Panc1 (cell line): ENCODE measurements around the gene FGGY. TPM values are rescaled to one million over a fixed set of nuclear protein-coding genes. Genes with fewer than 3 reads are reported as not detected.

Source experiments
- ATAC-seq: fragments of 200-7000 bp; cut with Tn5 transposase; 2 replicates; pipeline ENCODE4 v1.9.1; 2020; ENCODE audit warnings: mild to moderate bottlenecking, moderate library complexity
- BruUV-seq: library from RNA; stranded (reverse); fragments of 400-500 nt; replicated peaks from 2 replicates; lab custom pipeline; 2021; lab: Mats Ljungman, UMichigan
- CTCF ChIA-PET: fragments of 300-600 bp; sonication (Branson Sonifier 250); formaldehyde crosslinking; loops from one replicate; lab custom pipeline; 2022; ENCODE audit warnings: antibody characterized with exemption; lab: Charles Lee
- POLR2A ChIA-PET: fragments of 300-600 bp; sonication (Branson Sonifier 250); formaldehyde crosslinking; loops from one replicate; lab custom pipeline; 2022; ENCODE audit warnings: antibody characterized with exemption; lab: Charles Lee
- DNase-seq: peaks from one replicate; pipeline ENCODE4 v3.0.0-alpha.2; 2010; ENCODE audit warnings: low read depth, low spot score
- H3K27ac ChIP-seq: 2 replicates; pipeline ENCODE4 v1.5.1; 2011; ENCODE audit warnings: mild to moderate bottlenecking, low read length, inconsistent platforms
- H3K27me3 ChIP-seq: fragments of 200-500 bp; sonication (Bioruptor generic); 2 replicates; pipeline ENCODE4 v1.6.0; 2014; ENCODE audit warnings: low read length, inconsistent platforms; ENCODE audit not compliant: control insufficient read depth, insufficient read depth
- H3K36me3 ChIP-seq: fragments of 200-500 bp; sonication (Bioruptor generic); 2 replicates; pipeline ENCODE4 v1.5.1; 2014; ENCODE audit warnings: inconsistent platforms, mild to moderate bottlenecking, low read length, moderate library complexity; ENCODE audit not compliant: control insufficient read depth, insufficient read depth
- H3K4me1 ChIP-seq: 2 replicates; pipeline ENCODE4 v1.5.1; 2011; ENCODE audit warnings: inconsistent platforms, mild to moderate bottlenecking, low read length, moderate library complexity; ENCODE audit not compliant: control insufficient read depth, insufficient read depth
- H3K4me3 ChIP-seq, 2 experiments: 2 replicates each; pipeline ENCODE4 v1.5.1; 2011 to 2012; ENCODE audit warnings: low read depth in 2 of 2, low read length in 2 of 2, mild to moderate bottlenecking in 2 of 2, inconsistent platforms in 1 of 2, moderate library complexity in 1 of 2
- H3K9me3 ChIP-seq: fragments of 200-500 bp; sonication (Bioruptor generic); 2 replicates; pipeline ENCODE4 v1.5.1; 2014; ENCODE audit warnings: low read depth, mild to moderate bottlenecking, inconsistent platforms, low read length, moderate library complexity; ENCODE audit not compliant: control insufficient read depth, insufficient read depth
- POLR2AphosphoS5 ChIP-seq: IDR thresholded peaks from 2 replicates; pipeline ENCODE4 v1.6.1; 2012; ENCODE audit warnings: mild to moderate bottlenecking, low read depth, low read length, moderate library complexity
- SIN3A ChIP-seq: IDR thresholded peaks from 2 replicates; pipeline ENCODE4 v1.6.1; 2012; ENCODE audit warnings: low read depth, mild to moderate bottlenecking, low read length, moderate library complexity, borderline replicate concordance; ENCODE audit not compliant: insufficient read depth
- TCF7L2 ChIP-seq: IDR thresholded peaks from 2 replicates; pipeline ENCODE4 v1.6.1; 2011; ENCODE audit warnings: mild to moderate bottlenecking, low read depth, low read length, inconsistent platforms
- in situ Hi-C: cut with HindIII; loops from 2 replicates; pipeline ENCODE4 v1.10.0; 2016; ENCODE audit warnings: low sequenced_read_pairs, low pct_unique_long_range_greater_than_20kb
- intact Hi-C: fragments of 100-400 bp; cut with micrococcal nuclease; formaldehyde crosslinking; loops from one replicate; pipeline ENCODE4 v1.10.0; 2022; ENCODE audit not compliant: unreplicated experiment
- total RNA-seq: library from RNA; stranded (reverse); gene quantifications from one replicate; pipeline ENCODE4 v1.2.1, GENCODE V29; 2021; ENCODE audit not compliant: unreplicated experiment
- TF ChIP-seq, protein P1 (sequence below), 2 experiments: IDR thresholded peaks; 2 replicates each; pipeline ENCODE4 v1.6.1; 2011 to 2012; ENCODE audit warnings: low read depth in 2 of 2, control low read depth in 1 of 2, low read length in 1 of 2, mild to moderate bottlenecking in 1 of 2, moderate library complexity in 1 of 2; ENCODE audit not compliant: insufficient read depth in 1 of 2
- TF ChIP-seq, protein P2 (sequence below): fragments of 450-650 bp; IDR thresholded peaks from 2 replicates; pipeline ENCODE4 v1.5.1; 2017; ENCODE audit warnings: mild to moderate bottlenecking

Gene FGGY
- total RNA-seq, 1 experiment from 2014 or later, result 15.5 TPM

DNA sequence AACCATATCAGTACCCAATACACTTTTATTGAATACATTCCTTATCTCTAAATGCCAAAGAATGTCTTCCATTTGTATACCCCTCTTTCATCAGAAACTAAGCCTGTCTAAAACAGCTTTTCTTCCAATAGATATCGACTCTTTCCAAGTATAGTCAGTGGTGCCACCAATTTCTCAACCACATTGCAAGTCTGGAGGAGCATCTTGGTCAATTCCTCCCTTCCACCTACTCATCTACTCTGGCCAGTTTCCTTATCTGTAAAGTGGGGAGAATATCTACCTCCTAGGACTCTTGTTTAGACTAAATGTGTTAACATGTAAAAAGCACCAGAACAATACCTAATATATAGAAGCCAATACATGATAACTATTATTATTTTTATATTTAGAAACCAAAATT, 28.5 kb upstream of the FGGY start:
- BruUV-seq, result no TSS peak
- ATAC-seq, result no peak
- no peaks in the 10 kb centered on the region for H3K9me3 ChIP-seq
- no peaks in the 10 kb centered on the region for H3K4me1 ChIP-seq
- no peak overlapping the region for H3K4me3 ChIP-seq
- POLR2A ChIA-PET, result no interaction called here
- no peak for TF ChIP-seq TCF7L2
- TF ChIP-seq, protein P1, sequence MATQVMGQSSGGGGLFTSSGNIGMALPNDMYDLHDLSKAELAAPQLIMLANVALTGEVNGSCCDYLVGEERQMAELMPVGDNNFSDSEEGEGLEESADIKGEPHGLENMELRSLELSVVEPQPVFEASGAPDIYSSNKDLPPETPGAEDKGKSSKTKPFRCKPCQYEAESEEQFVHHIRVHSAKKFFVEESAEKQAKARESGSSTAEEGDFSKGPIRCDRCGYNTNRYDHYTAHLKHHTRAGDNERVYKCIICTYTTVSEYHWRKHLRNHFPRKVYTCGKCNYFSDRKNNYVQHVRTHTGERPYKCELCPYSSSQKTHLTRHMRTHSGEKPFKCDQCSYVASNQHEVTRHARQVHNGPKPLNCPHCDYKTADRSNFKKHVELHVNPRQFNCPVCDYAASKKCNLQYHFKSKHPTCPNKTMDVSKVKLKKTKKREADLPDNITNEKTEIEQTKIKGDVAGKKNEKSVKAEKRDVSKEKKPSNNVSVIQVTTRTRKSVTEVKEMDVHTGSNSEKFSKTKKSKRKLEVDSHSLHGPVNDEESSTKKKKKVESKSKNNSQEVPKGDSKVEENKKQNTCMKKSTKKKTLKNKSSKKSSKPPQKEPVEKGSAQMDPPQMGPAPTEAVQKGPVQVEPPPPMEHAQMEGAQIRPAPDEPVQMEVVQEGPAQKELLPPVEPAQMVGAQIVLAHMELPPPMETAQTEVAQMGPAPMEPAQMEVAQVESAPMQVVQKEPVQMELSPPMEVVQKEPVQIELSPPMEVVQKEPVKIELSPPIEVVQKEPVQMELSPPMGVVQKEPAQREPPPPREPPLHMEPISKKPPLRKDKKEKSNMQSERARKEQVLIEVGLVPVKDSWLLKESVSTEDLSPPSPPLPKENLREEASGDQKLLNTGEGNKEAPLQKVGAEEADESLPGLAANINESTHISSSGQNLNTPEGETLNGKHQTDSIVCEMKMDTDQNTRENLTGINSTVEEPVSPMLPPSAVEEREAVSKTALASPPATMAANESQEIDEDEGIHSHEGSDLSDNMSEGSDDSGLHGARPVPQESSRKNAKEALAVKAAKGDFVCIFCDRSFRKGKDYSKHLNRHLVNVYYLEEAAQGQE (IDR thresholded peaks at IDR 0.05; ENCODE audit: insufficient read depth in 1 of 2, low read depth in 2 of 2, low read length in 1 of 2), result no peak
- TF ChIP-seq, protein P2, sequence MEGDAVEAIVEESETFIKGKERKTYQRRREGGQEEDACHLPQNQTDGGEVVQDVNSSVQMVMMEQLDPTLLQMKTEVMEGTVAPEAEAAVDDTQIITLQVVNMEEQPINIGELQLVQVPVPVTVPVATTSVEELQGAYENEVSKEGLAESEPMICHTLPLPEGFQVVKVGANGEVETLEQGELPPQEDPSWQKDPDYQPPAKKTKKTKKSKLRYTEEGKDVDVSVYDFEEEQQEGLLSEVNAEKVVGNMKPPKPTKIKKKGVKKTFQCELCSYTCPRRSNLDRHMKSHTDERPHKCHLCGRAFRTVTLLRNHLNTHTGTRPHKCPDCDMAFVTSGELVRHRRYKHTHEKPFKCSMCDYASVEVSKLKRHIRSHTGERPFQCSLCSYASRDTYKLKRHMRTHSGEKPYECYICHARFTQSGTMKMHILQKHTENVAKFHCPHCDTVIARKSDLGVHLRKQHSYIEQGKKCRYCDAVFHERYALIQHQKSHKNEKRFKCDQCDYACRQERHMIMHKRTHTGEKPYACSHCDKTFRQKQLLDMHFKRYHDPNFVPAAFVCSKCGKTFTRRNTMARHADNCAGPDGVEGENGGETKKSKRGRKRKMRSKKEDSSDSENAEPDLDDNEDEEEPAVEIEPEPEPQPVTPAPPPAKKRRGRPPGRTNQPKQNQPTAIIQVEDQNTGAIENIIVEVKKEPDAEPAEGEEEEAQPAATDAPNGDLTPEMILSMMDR, result no peak
- no peak for TF ChIP-seq SIN3A
- TF ChIP-seq POLR2AphosphoS5, result no peak
- H3K27ac ChIP-seq, result no peak overlapping the region
- intact Hi-C loops (no loop called here), in situ Hi-C loops (no loop called here)
- no peak for DNase-seq
- CTCF ChIA-PET, result no interaction called here
- H3K27me3 ChIP-seq, result no peaks in the 10 kb centered on the region
- H3K36me3 ChIP-seq, result no peaks in the 10 kb centered on the region

- H3K27ac ChIP-seq, result no peak overlapping the region
- CTCF ChIA-PET, result no interaction called here
- intact Hi-C loops, result no loop called here
These were observed 25.2 kb upstream of the FGGY start for GRCh38 chr1:59271561-59272260.

More at GRCh38 chr1:59271561-59272260, 25.2 kb upstream of the FGGY start:
- no peaks in the 10 kb centered on the region for H3K36me3 ChIP-seq
- POLR2A ChIA-PET, result no interaction called here
- H3K4me3 ChIP-seq, result no peak overlapping the region
- H3K27me3 ChIP-seq, result no peaks in the 10 kb centered on the region
- in situ Hi-C loops, result no loop called here
- H3K9me3 ChIP-seq, result no peaks in the 10 kb centered on the region
- H3K4me1 ChIP-seq, result no peaks in the 10 kb centered on the region
- TF ChIP-seq POLR2AphosphoS5, result no peak
- no peak for TF ChIP-seq TCF7L2
- TF ChIP-seq, protein P1 (IDR thresholded peaks at IDR 0.05; ENCODE audit: insufficient read depth in 1 of 2, low read depth in 2 of 2, low read length in 1 of 2), result no peak
- TF ChIP-seq SIN3A, result no peak
- TF ChIP-seq, protein P2, result no peak
- DNase-seq, result no peak
- no peak for ATAC-seq
- no TSS peak for BruUV-seq
